SJCRH30 (cell line): ENCODE results near the gene SGCE. TPM values are rescaled to one million over a fixed set of nuclear protein-coding genes. Genes with fewer than 3 reads are reported as not detected.

Experiments
- DNase-seq, 2 experiments: peaks; one replicate each; pipeline ENCODE4 v3.0.0-alpha.2; 2015 to 2020
- H3K27ac ChIP-seq: fragments of 250-450 bp; sonication (Bioruptor Pico); 2 replicates; pipeline ENCODE4 v1.5.1; 2020; ENCODE audit warnings: mild to moderate bottlenecking, moderate library complexity
- H3K27me3 ChIP-seq: fragments of 250-450 bp; sonication (Bioruptor Pico); 2 replicates; pipeline ENCODE4 v1.5.1; 2020; ENCODE audit warnings: mild to moderate bottlenecking, moderate library complexity
- H3K36me3 ChIP-seq: fragments of 250-450 bp; sonication (Bioruptor Pico); 2 replicates; pipeline ENCODE4 v1.5.1; 2020; ENCODE audit warnings: mild to moderate bottlenecking, moderate library complexity
- H3K4me1 ChIP-seq: fragments of 250-450 bp; sonication (Bioruptor Pico); 2 replicates; pipeline ENCODE4 v1.5.1; 2020; ENCODE audit warnings: mild to moderate bottlenecking, moderate library complexity
- H3K4me3 ChIP-seq: fragments of 250-450 bp; sonication (Bioruptor Pico); 2 replicates; pipeline ENCODE4 v1.5.1; 2020; ENCODE audit warnings: mild to moderate bottlenecking, moderate library complexity
- H3K9me3 ChIP-seq: fragments of 250-450 bp; sonication (Bioruptor Pico); replicated peaks from 2 replicates; pipeline ENCODE4 v1.5.1; 2020; ENCODE audit warnings: mild to moderate bottlenecking, moderate library complexity
- total RNA-seq: library from RNA; depleted of rRNA; stranded (reverse); fragments of >200 nt; shearing (Covaris generic); gene quantifications from 2 replicates; pipeline ENCODE4 v1.2.3, GENCODE V29; 2014

Gene SGCE
- total RNA-seq, 1 experiment from 2014 or later, result 55.2 TPM

DNA sequence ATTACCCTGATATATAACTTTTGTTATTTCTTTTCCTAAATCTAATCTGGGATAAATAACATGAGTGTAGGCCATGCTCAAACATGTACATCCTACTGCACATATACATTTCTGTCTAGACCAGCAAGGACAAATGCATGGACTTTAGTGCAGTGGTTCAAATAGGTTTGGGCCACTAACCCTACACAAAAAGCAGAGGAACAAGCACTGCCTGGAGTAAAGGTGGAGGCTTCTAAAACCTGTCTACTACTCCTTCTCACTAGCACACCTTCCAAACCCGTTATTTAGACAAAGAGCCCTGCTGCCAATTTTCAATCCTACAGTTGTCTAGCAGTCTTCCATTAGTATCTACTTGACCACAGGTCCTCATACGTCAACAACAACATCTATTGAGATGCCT is 34.8 kb downstream of the SGCE start:
- Histone ChIP-seq H3K9me3 (no peaks in the 10 kb centered on the region), H3K4me1 (peaks cover 19% of the 10 kb centered on the region), H3K36me3 (peaks cover 2% of the 10 kb centered on the region; the same call in 1 of the 2 replicates), H3K4me3 (no peak overlapping the region), H3K27me3 (no peaks in the 10 kb centered on the region), H3K27ac (peak overlapping the region; percentile 66)
- no peak for DNase-seq

DNA sequence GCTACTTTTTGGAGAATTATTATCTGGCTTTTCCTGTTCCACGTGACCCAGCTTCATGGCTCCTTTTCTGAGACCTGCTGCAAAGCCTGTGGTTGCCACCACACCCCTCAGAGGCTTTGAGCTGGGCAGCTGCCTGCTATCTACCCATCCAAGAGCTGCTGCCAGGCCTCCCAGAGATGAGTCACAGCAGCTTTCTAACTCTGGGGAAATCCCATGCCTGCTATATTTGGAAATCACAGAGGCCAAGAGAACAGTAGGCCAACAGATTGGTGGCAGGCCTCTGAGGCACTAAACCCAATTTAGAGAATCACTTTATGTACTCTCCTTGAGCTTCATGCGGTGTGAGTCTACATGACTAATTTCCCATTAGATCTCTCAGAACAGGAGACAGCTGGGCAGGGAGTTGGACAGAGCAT is 35.2 kb downstream of the SGCE start:
- Histone ChIP-seq H3K27ac (peak overlapping the region; percentile 66), H3K4me3 (no peak overlapping the region), H3K4me1 (peaks cover 19% of the 10 kb centered on the region), H3K9me3 (no peaks in the 10 kb centered on the region), H3K36me3 (peaks cover 2% of the 10 kb centered on the region; the same call in 1 of the 2 replicates), H3K27me3 (no peaks in the 10 kb centered on the region)
- DNase-seq, result peak; percentile 97 to 98

- Histone ChIP-seq H3K36me3 (peaks cover 2% of the 10 kb centered on the region; the same call in 1 of the 2 replicates), H3K27ac (no peak overlapping the region), H3K4me1 (peaks cover 19% of the 10 kb centered on the region), H3K4me3 (no peak overlapping the region), H3K27me3 (no peaks in the 10 kb centered on the region), H3K9me3 (no peaks in the 10 kb centered on the region)
- no peak for DNase-seq
Measured at GRCh38 chr7:94618126-94618525, 37.8 kb downstream of the SGCE start.

- Histone ChIP-seq H3K4me1 (peaks cover 20% of the 10 kb centered on the region), H3K9me3 (no peaks in the 10 kb centered on the region), H3K27me3 (no peaks in the 10 kb centered on the region), H3K36me3 (peaks cover 2% of the 10 kb centered on the region; the same call in 1 of the 2 replicates), H3K27ac (no peak overlapping the region), H3K4me3 (no peak overlapping the region)
- DNase-seq, result no peak
Measured at GRCh38 chr7:94616855-94617254, 39.1 kb downstream of the SGCE start.

DNA sequence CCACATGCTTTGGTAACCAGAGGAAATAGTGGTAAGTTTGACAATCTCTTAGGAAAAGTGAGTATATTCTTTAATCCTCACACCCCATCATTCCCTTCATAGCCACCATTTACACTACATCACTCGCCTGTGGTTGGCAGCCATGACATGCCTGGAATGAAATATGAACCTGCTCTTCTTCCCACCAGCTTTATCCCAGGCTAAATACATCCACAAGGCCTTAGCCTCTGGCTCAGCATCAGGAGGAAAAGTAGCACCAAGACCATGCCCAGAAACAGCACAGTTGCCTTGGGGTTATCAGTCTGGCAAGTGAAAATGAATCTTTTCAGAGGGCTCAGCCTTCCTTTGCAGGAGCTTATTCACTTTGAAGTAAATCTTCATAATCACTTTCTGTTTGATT is 40.3 kb downstream of the SGCE start:
- Histone ChIP-seq H3K9me3 (no peaks in the 10 kb centered on the region), H3K36me3 (peaks cover 2% of the 10 kb centered on the region; the same call in 1 of the 2 replicates), H3K4me1 (peaks cover 10% of the 10 kb centered on the region), H3K27me3 (no peaks in the 10 kb centered on the region), H3K27ac (no peak overlapping the region), H3K4me3 (no peak overlapping the region)
- DNase-seq, result peak; percentile 3 to 48

GRCh38 chr7:94612661-94613060 is 43.3 kb downstream of the SGCE start:
- peaks cover 5% of the 10 kb centered on the region; the same call in 1 of the 2 replicates for H3K4me1 ChIP-seq
- H3K27me3 ChIP-seq, result no peaks in the 10 kb centered on the region
- H3K27ac ChIP-seq, result no peak overlapping the region
- no peaks in the 10 kb centered on the region for H3K36me3 ChIP-seq
- no peak overlapping the region for H3K4me3 ChIP-seq
- no peaks in the 10 kb centered on the region for H3K9me3 ChIP-seq
- DNase-seq, result peak in 1 of 2 experiments; percentile 30

- H3K36me3 ChIP-seq, result no peaks in the 10 kb centered on the region
- H3K9me3 ChIP-seq, result no peaks in the 10 kb centered on the region
- DNase-seq, result no peak
- no peaks in the 10 kb centered on the region for H3K27me3 ChIP-seq
- H3K4me1 ChIP-seq, result peaks cover 5% of the 10 kb centered on the region; the same call in 1 of the 2 replicates
- H3K27ac ChIP-seq, result no peak overlapping the region
- H3K4me3 ChIP-seq, result no peak overlapping the region
Measured at GRCh38 chr7:94612253-94612652, 43.7 kb downstream of the SGCE start.

GRCh38 chr7:94609561-94609960 is 46.4 kb downstream of the SGCE start:
- Histone ChIP-seq H3K27me3 (no peaks in the 10 kb centered on the region), H3K27ac (no peak overlapping the region), H3K36me3 (peaks cover 3% of the 10 kb centered on the region; the same call in 1 of the 2 replicates), H3K4me3 (no peak overlapping the region), H3K9me3 (0 out of 2 replicates have a peak, but pooled peaks cover 7% of the 10 kb centered on the region), H3K4me1 (peaks cover 5% of the 10 kb centered on the region; the same call in 1 of the 2 replicates)
- no peak for DNase-seq

GRCh38 chr7:94605031-94605430 is 50.9 kb downstream of the SGCE start:
- Histone ChIP-seq H3K4me1 (no peaks in the 10 kb centered on the region), H3K4me3 (no peak overlapping the region), H3K9me3 (0 out of 2 replicates have a peak, but pooled peaks cover 7% of the 10 kb centered on the region), H3K27ac (no peak overlapping the region), H3K36me3 (peaks cover 3% of the 10 kb centered on the region; the same call in 1 of the 2 replicates), H3K27me3 (no peaks in the 10 kb centered on the region)
- no peak for DNase-seq

- peaks cover 19% of the 10 kb centered on the region for H3K36me3 ChIP-seq
- DNase-seq, result no peak
Measured at GRCh38 chr7:94602181-94602580, 53.8 kb downstream of the SGCE start.

DNA sequence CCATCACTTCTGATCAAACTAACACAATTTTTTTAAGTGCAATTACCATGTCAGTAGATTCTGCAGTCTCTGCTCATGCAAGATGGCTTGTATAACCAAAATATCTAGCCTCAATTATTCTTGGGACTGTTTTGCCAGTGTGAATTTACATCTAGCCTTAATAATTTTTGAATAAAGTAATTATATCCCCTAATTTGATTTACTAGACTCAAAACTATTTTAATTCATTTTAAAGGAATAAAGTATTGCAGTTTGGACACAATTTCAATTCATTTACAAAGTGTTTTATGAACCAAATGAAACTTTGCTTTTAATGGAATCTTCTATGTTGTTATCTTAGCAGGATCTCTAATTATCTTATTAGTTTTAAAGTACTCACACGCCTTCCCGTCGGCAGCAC is 55.7 kb downstream of the SGCE start:
- H3K4me3 ChIP-seq, result no peak overlapping the region
- no peak overlapping the region for H3K27ac ChIP-seq
- peaks cover 23% of the 10 kb centered on the region for H3K36me3 ChIP-seq
- no peaks in the 10 kb centered on the region for H3K4me1 ChIP-seq
- no peaks in the 10 kb centered on the region for H3K27me3 ChIP-seq
- DNase-seq, result no peak
- no peaks in the 10 kb centered on the region for H3K9me3 ChIP-seq

More at GRCh38 chr7:94602181-94602580, 53.8 kb downstream of the SGCE start:
- Histone ChIP-seq H3K4me3 (no peak overlapping the region), H3K27ac (no peak overlapping the region), H3K27me3 (no peaks in the 10 kb centered on the region), H3K9me3 (0 out of 2 replicates have a peak, but pooled peaks cover 7% of the 10 kb centered on the region), H3K4me1 (no peaks in the 10 kb centered on the region)

- H3K36me3 ChIP-seq, result peaks cover 26% of the 10 kb centered on the region
- H3K27ac ChIP-seq, result no peak overlapping the region
- no peak overlapping the region for H3K4me3 ChIP-seq
- no peaks in the 10 kb centered on the region for H3K27me3 ChIP-seq
- no peak for DNase-seq
- no peaks in the 10 kb centered on the region for H3K4me1 ChIP-seq
- no peaks in the 10 kb centered on the region for H3K9me3 ChIP-seq
Measured at GRCh38 chr7:94595717-94596116, 60.2 kb downstream of the SGCE start.

- no peak for DNase-seq
- Histone ChIP-seq H3K4me1 (no peaks in the 10 kb centered on the region), H3K27me3 (no peaks in the 10 kb centered on the region), H3K4me3 (no peak overlapping the region), H3K27ac (no peak overlapping the region), H3K9me3 (no peaks in the 10 kb centered on the region), H3K36me3 (peaks cover 29% of the 10 kb centered on the region)
Measured at GRCh38 chr7:94594882-94595281, 61.1 kb downstream of the SGCE start.

GRCh38 chr7:94591176-94591575 is 64.8 kb downstream of the SGCE start:
- Histone ChIP-seq H3K36me3 (peaks cover 11% of the 10 kb centered on the region), H3K4me1 (0 out of 2 replicates have a peak, but pooled peaks cover 3% of the 10 kb centered on the region), H3K27ac (no peak overlapping the region), H3K4me3 (no peak overlapping the region), H3K27me3 (no peaks in the 10 kb centered on the region), H3K9me3 (no peaks in the 10 kb centered on the region)
- DNase-seq, result no peak

- Histone ChIP-seq H3K36me3 (peaks cover 13% of the 10 kb centered on the region), H3K27me3 (no peaks in the 10 kb centered on the region), H3K4me3 (no peak overlapping the region), H3K9me3 (no peaks in the 10 kb centered on the region), H3K4me1 (0 out of 2 replicates have a peak, but pooled peaks cover 3% of the 10 kb centered on the region), H3K27ac (no peak overlapping the region)
- no peak for DNase-seq
Measured at GRCh38 chr7:94590526-94591162, 65.3 kb downstream of the SGCE start.

GRCh38 chr7:94588075-94588474 is 67.9 kb downstream of the SGCE start:
- H3K27ac ChIP-seq, result no peak overlapping the region
- no peaks in the 10 kb centered on the region for H3K27me3 ChIP-seq
- H3K36me3 ChIP-seq, result peaks cover 16% of the 10 kb centered on the region
- 0 out of 2 replicates have a peak, but pooled peaks cover 3% of the 10 kb centered on the region for H3K4me1 ChIP-seq
- H3K4me3 ChIP-seq, result no peak overlapping the region
- no peak for DNase-seq
- H3K9me3 ChIP-seq, result no peaks in the 10 kb centered on the region
